Measurements from ENCODE around the gene FILIP1L. TPM values are rescaled to one million over a fixed set of nuclear protein-coding genes. Genes with fewer than 3 reads are reported as not detected.

The FILIP1L gene
- polyA plus RNA-seq, 3 donors, result 0.13 to 0.40 (median 0.25) TPM

- no peak overlapping the region for H2AFZ ChIP-seq (ENCODE audit: insufficient read depth, low read depth, low read length, poor library complexity, severe bottlenecking)
- no peak overlapping the region for H3K4me3 ChIP-seq (replicated peaks in 1 of 3; ENCODE audit: low read depth in 2 of 3, low read length in 3 of 3)
- Mint-ChIP-seq H3K27me3 (ENCODE audit: low read depth in 3 of 3) (no peaks in the 10 kb centered on the region), H3K4me1 (no peaks in the 10 kb centered on the region), H3K27ac (no peak overlapping the region), H3K36me3 (peaks cover 5 to 22% of the 10 kb centered on the region in 2 donors), H3K4me3 (no peak overlapping the region), H3K9me3 (peaks cover 9 to 27% (median 21%) of the 10 kb centered on the region in 7 donors)
- no peaks in the 10 kb centered on the region for H3K4me1 ChIP-seq (ENCODE audit: control insufficient read depth in 1 of 2, insufficient read depth in 2 of 2, low read length in 2 of 2)
- intact Hi-C loops (cut with micrococcal nuclease), result no loop called here
- H3K36me3 ChIP-seq (replicated peaks in 1 of 2; ENCODE audit: control insufficient read depth in 1 of 2, insufficient read depth in 2 of 2, low read length in 2 of 2), result no peaks in the 10 kb centered on the region
- WGBS (ENCODE audit: insufficient coverage), result no CpG with 5 or more reads among the region's 1 CpG
- no peaks in the 10 kb centered on the region for H4K20me1 ChIP-seq (ENCODE audit: insufficient read depth, low read length)
- H3K4me2 ChIP-seq (replicated peaks; ENCODE audit: extremely low read depth, low read length, poor library complexity, severe bottlenecking), result no peak overlapping the region
- H3K9me3 ChIP-seq (replicated peaks in 1 of 2; ENCODE audit: control insufficient read depth in 1 of 2, insufficient read depth in 1 of 2, low read length in 2 of 2), result peaks cover 9 to 18% of the 10 kb centered on the region in 2 donors
- H3K27me3 ChIP-seq (ENCODE audit: control insufficient read depth in 2 of 2, insufficient read depth in 2 of 2, low read length in 2 of 2), result no peaks in the 10 kb centered on the region
- DNase-seq, result no peak
- no peaks in the 10 kb centered on the region for H3K79me2 ChIP-seq (ENCODE audit: insufficient read depth, low read length)
- no peak for TF ChIP-seq CTCF (IDR thresholded peaks at IDR 0.05)
- no peak overlapping the region for H3K27ac ChIP-seq (ENCODE audit: low read depth in 1 of 2, low read length in 2 of 2)
- no peak overlapping the region for H3K9ac ChIP-seq (ENCODE audit: insufficient read depth, low read length, poor library complexity, severe bottlenecking)
Measured at GRCh38 chr3:100154171-100154570, 39.9 kb upstream of the FILIP1L start.

- intact Hi-C loops (cut with micrococcal nuclease), result no loop called here
- no peaks in the 10 kb centered on the region for H3K27me3 ChIP-seq (ENCODE audit: control insufficient read depth in 2 of 2, insufficient read depth in 2 of 2, low read length in 2 of 2)
- H3K4me2 ChIP-seq (replicated peaks; ENCODE audit: extremely low read depth, low read length, poor library complexity, severe bottlenecking), result no peak overlapping the region
- no peak overlapping the region for H3K27ac ChIP-seq (ENCODE audit: low read depth in 1 of 2, low read length in 2 of 2)
- H3K4me1 Mint-ChIP-seq, result no peaks in the 10 kb centered on the region
- H4K20me1 ChIP-seq (ENCODE audit: insufficient read depth, low read length), result no peaks in the 10 kb centered on the region
- no peaks in the 10 kb centered on the region for H3K36me3 ChIP-seq (replicated peaks in 1 of 2; ENCODE audit: control insufficient read depth in 1 of 2, insufficient read depth in 2 of 2, low read length in 2 of 2)
- H3K27ac Mint-ChIP-seq, result no peak overlapping the region
- H3K9ac ChIP-seq (ENCODE audit: insufficient read depth, low read length, poor library complexity, severe bottlenecking), result no peak overlapping the region
- H3K4me3 ChIP-seq (replicated peaks in 1 of 3; ENCODE audit: low read depth in 2 of 3, low read length in 3 of 3), result no peak overlapping the region
- DNase-seq, result no peak
- peaks cover 9 to 11% of the 10 kb centered on the region in 2 donors for H3K9me3 ChIP-seq (replicated peaks in 1 of 2; ENCODE audit: control insufficient read depth in 1 of 2, insufficient read depth in 1 of 2, low read length in 2 of 2)
- peaks cover 5 to 15% (median 10%) of the 10 kb centered on the region in 7 donors for H3K9me3 Mint-ChIP-seq
- TF ChIP-seq CTCF (IDR thresholded peaks at IDR 0.05), result no peak
- whole genome bisulfite sequencing (ENCODE audit: insufficient coverage), result no CpG with 5 or more reads among the region's 8 CpGs
- peaks cover 5 to 12% of the 10 kb centered on the region in 2 donors for H3K36me3 Mint-ChIP-seq
- no peaks in the 10 kb centered on the region for H3K27me3 Mint-ChIP-seq (ENCODE audit: low read depth in 3 of 3)
- no peak overlapping the region for H3K4me3 Mint-ChIP-seq
- H2AFZ ChIP-seq (ENCODE audit: insufficient read depth, low read depth, low read length, poor library complexity, severe bottlenecking), result no peak overlapping the region
- no peaks in the 10 kb centered on the region for H3K79me2 ChIP-seq (ENCODE audit: insufficient read depth, low read length)
- H3K4me1 ChIP-seq (ENCODE audit: control insufficient read depth in 1 of 2, insufficient read depth in 2 of 2, low read length in 2 of 2), result no peaks in the 10 kb centered on the region
Measured at GRCh38 chr3:100151024-100151707, 36.9 kb upstream of the FILIP1L start.

All from CD14-positive monocyte (primary cell).